Transverse colon (tissue), 4 donors: ENCODE data around the gene SLX4. TPM values are rescaled to one million over a fixed set of nuclear protein-coding genes. Genes with fewer than 3 reads are reported as not detected.

Source experiments
- DNase-seq: peaks from one replicate; pipeline ENCODE4 v3.0.0-alpha.2; 2019
- H3K27ac ChIP-seq, 4 donors: fragments of 200-600 bp; sonication (generic); 2 replicates each; pipeline ENCODE4 v1.5.1; 2016 to 2018; ENCODE audit warnings: inconsistent platforms in 4 of 4
- H3K27me3 ChIP-seq: fragments of 200-600 bp; sonication (generic); 2 replicates; pipeline ENCODE4 v1.5.1; 2017; ENCODE audit warnings: inconsistent platforms
- H3K36me3 ChIP-seq, 4 donors: fragments of 200-600 bp; sonication (generic); 2 replicates each; pipeline ENCODE4 v1.5.1; 2017 to 2019; ENCODE audit warnings: inconsistent platforms in 4 of 4
- H3K4me1 ChIP-seq, 4 donors: fragments of 200-600 bp; sonication (generic); 2 replicates each; pipeline ENCODE4 v1.5.1; 2017 to 2020; ENCODE audit warnings: inconsistent platforms in 4 of 4
- H3K4me3 ChIP-seq, 4 donors: fragments of 200-600 bp; sonication (generic); 1 replicate in 1 of 4; 2 replicates in 3 of 4; pipeline versions ENCODE4 v1.5.1 to v1.6.1; 2017 to 2019; ENCODE audit warnings: inconsistent platforms in 4 of 4
- H3K9me3 ChIP-seq, 2 donors: fragments of 200-600 bp; sonication (generic); 2 replicates each; pipeline ENCODE4 v1.5.1; 2017 to 2019; ENCODE audit warnings: inconsistent platforms in 2 of 2
- CTCF ChIP-seq, 5 experiments: fragments of 200-600 bp in 3 of 5; fragments of 450-650 bp in 2 of 5; sonication (generic) in 3 of 5; IDR thresholded peaks; 1 replicate in 2 of 5; 2 replicates in 3 of 5; pipeline ENCODE4 v1.5.1; 2016 to 2017; ENCODE audit warnings: antibody characterized with exemption in 5 of 5, inconsistent platforms in 3 of 5, mild to moderate bottlenecking in 2 of 5, moderate library complexity in 1 of 5
- EP300 ChIP-seq: sonication (generic); formaldehyde crosslinking; IDR thresholded peaks from one replicate; pipeline ENCODE4 v1.6.1; 2017; ENCODE audit warnings: antibody characterized with exemption, low read depth
- POLR2A ChIP-seq: fragments of 450-650 bp; IDR thresholded peaks from one replicate; pipeline ENCODE4 v1.6.1; 2016; ENCODE audit warnings: antibody characterized with exemption, mild to moderate bottlenecking, moderate library complexity
- POLR2AphosphoS5 ChIP-seq, 3 donors: sonication (generic); formaldehyde crosslinking; IDR thresholded peaks; one replicate each; pipeline ENCODE4 v1.6.1; 2016; ENCODE audit warnings: antibody characterized with exemption in 3 of 3
- WGBS, 2 donors: methylation state at CpG; one replicate each; pipeline ENCODE4 v1.1.5; 2018; ENCODE audit warnings: low coverage in 1 of 2; 5-methylcytosine and 5-hydroxymethylcytosine counted together
- in situ Hi-C, 4 donors: fragments of 200-750 bp; cut with MboI; loops; one replicate each; pipeline versions ENCODE4 v1.15.0 to v1.15.1; 2017; ENCODE audit warnings: low sequenced_read_pairs in 3 of 4, low pct_ligation_motif_present in 1 of 4, low pct_unique_long_range_greater_than_20kb in 1 of 4
- intact Hi-C: fragments of 100-400 bp; cut with DNase I; formaldehyde crosslinking; loops from one replicate; pipeline ENCODE4 v1.15.1; 2023; ENCODE audit warnings: low total_unique reads
- total RNA-seq, 4 donors: library from RNA; depleted of rRNA; stranded (reverse); fragments of >200 nt; gene quantifications; one replicate each; pipeline ENCODE4 v1.1.0, GENCODE V29; 2016

The SLX4 gene
- total RNA-seq, 4 donors from 2014 or later = 3.0 to 11.5 (median 4.9) TPM

GRCh38 chr16:3570420-3571062 lies 40.9 kb downstream of the SLX4 start:
- intact Hi-C loops = no loop called here
- no peaks in the 10 kb centered on the region for H3K27me3 ChIP-seq
- 86 to 92% methylated on average over 4 of the region's 4 CpGs for WGBS, 2 donors
- peaks cover 9% of the 10 kb centered on the region in 2 donors for H3K9me3 ChIP-seq
- in situ Hi-C loops = no loop called here
- H3K4me3 ChIP-seq = no peak overlapping the region
- H3K4me1 ChIP-seq = no peaks in the 10 kb centered on the region
- no peak for DNase-seq
- H3K27ac ChIP-seq = no peak overlapping the region
- H3K36me3 ChIP-seq = no peaks in the 10 kb centered on the region
- TF ChIP-seq POLR2AphosphoS5 (IDR thresholded peaks at IDR 0.05) (no peak), CTCF (IDR thresholded peaks at IDR 0.05) (no peak), POLR2A (no peak), EP300 (no peak)

- intact Hi-C loops (no loop called here), in situ Hi-C loops (no loop called here)
- H3K4me1 ChIP-seq = no peaks in the 10 kb centered on the region
- no peaks in the 10 kb centered on the region for H3K36me3 ChIP-seq
- H3K4me3 ChIP-seq = no peak overlapping the region
- peaks cover 9% of the 10 kb centered on the region in 2 donors for H3K9me3 ChIP-seq
- TF ChIP-seq POLR2AphosphoS5 (IDR thresholded peaks at IDR 0.05) (no peak), POLR2A (no peak), EP300 (no peak), CTCF (IDR thresholded peaks at IDR 0.05) (no peak)
- DNase-seq = no peak
- H3K27ac ChIP-seq = no peak overlapping the region
- WGBS, 2 donors = 94 to 98% methylated on average over 2 of the region's 2 CpGs
- no peaks in the 10 kb centered on the region for H3K27me3 ChIP-seq
These were observed 41.6 kb downstream of the SLX4 start for GRCh38 chr16:3569851-3570250.

DNA sequence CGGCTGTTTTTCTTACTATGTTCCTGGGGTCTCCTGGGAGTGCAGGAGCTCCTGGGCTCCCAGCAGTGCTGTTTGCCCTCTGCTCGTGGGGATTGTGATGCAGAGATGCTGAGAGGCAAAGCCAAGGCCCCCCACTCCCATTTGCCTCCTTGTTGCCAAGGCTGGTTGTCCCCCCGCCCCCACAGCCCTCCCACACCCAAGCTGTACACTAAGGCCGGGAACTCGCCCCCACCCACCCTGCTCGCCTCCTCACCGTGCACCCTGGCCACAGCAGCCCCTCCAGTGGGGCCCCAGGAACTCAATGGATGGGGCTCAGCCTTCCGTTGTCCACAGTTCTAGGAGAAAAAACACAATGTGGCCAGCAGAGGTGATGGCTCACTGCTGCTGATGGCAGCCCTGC lies 44.4 kb downstream of the SLX4 start:
- intact Hi-C loops = no loop called here

DNA sequence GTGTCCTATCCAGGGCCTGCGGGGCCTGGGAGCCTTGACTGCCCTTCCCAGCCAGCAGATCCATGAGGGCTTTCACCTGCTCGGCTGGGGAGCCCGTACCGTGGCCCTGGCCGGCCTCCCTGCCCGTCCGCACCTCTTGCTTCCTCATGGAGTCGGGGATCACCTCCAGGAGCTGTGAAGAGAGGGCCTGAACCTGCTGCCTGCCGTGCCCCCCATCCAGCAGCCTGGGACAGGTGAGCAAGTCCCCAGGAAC lies 46.6 kb downstream of the SLX4 start:
- Histone ChIP-seq H3K27me3 (no peaks in the 10 kb centered on the region), H3K36me3 (no peaks in the 10 kb centered on the region), H3K9me3 (no peaks in the 10 kb centered on the region), H3K4me1 (no peaks in the 10 kb centered on the region), H3K4me3 (no peak overlapping the region), H3K27ac (no peak overlapping the region)
- in situ Hi-C loops = no loop called here
- WGBS, 2 donors = 86% methylated on average over 6 of the region's 9 CpGs; no CpG with 5 or more reads in 1 of the 2 donors
- intact Hi-C loops = no loop called here
- DNase-seq = no peak
- TF ChIP-seq POLR2A = no peak
- no peak for TF ChIP-seq CTCF (IDR thresholded peaks at IDR 0.05)
- TF ChIP-seq EP300 = no peak
- TF ChIP-seq POLR2AphosphoS5 (IDR thresholded peaks at IDR 0.05) = no peak

More for the DNA sequence above, 44.4 kb downstream of the SLX4 start:
- in situ Hi-C loops = no loop called here
- no peak overlapping the region for H3K27ac ChIP-seq
- no peaks in the 10 kb centered on the region for H3K36me3 ChIP-seq
- no peak for TF ChIP-seq POLR2A
- TF ChIP-seq POLR2AphosphoS5 (IDR thresholded peaks at IDR 0.05) = no peak
- no peak for TF ChIP-seq EP300
- no peak for TF ChIP-seq CTCF (IDR thresholded peaks at IDR 0.05)
- DNase-seq = no peak
- peaks cover 9% of the 10 kb centered on the region in 2 donors for H3K9me3 ChIP-seq
- H3K27me3 ChIP-seq = no peaks in the 10 kb centered on the region
- no peak overlapping the region for H3K4me3 ChIP-seq
- H3K4me1 ChIP-seq = no peaks in the 10 kb centered on the region
- WGBS, 2 donors = 64 to 100% methylated on average over 1 to 6 of the region's 8 CpGs
